ENCODE measurements around the gene EXOC2.
A peak's percentile ranks its signal among the peaks of the same experiment; 100 is the strongest.
"Not testable (repeated sequence)": the region's sequence is repeated elsewhere in the genome, so short reads cannot be mapped to it uniquely, and the experiment has no call there.

The EXOC2 gene

DNA sequence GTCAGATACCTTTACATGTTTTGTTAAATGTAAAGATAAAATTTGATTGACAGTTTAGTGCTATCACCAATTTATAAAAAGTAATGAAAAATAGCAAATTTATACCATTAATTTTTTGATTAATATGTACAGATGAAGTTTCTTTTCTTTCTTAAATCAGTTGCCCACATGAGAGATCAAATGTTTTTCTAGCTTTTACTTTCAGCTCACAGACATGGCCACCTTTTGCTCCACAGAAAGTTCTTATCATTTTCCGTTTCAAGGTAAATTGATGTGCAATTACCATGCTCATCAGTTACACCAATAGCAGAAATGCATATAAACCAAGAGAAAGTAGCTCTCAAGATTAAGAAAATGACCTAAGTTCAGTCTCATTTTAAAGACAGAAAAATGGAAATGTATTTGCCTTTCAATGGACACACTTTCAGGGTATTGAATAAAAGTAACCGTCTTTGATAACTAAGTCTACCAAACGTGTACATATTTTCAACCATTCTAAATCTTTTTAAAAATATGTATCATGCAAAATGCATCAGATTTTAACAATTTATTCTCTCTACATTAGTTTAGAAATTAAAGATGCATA lies 16.6 kb upstream of the EXOC2 start:
- DNase-seq (ENCODE audit: low spot score) = no peak

DNA sequence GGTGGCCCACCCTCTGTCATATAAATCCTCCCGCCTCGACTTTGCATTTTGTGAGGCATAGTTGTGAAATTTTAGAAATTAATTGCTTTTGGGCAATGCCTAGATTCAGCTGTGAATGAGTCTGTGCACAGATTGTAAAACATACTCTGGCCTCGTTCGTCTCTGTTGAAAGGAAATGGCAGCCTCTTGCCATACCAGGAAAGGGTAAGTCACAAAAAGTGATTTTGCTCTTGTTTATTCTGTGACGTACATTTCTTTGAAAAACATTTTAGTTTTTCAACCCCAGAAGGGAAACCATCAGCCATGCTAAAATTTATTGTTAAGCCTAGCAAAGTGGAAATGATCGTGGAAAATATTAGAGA lies 15.3 kb upstream of the EXOC2 start:
- no peak for DNase-seq (ENCODE audit: low spot score)

DNA sequence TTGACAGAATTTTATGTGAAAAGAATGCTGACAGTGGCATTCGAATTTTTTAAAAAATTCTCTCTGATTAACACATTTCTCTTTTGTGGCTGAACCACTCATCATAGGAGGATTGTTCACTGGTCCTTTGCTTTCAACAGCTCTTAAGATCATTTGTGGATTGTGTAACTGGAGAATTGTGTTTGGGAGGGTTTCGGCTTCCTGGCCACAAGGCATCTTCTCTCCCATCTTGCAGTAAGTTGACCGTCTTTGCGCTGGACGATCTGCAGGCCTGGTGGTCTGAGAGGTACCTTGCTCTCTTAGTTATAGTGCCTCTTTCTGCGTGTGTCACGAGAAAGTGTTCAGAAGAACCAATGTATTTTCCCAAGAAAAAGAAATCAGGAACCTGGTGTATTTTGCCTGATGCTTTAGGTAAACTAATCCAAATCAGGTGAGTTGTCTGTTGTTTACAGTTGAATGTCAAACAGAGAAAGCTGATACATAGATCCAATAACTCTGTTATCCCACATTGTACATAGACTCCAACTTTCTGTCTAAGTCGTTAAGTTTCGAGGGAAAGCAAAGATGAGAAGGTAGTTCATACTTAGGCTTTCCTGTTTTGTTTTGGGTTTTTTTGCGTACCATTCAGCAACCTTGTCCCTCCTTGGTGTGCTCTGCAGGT lies 14.8 kb upstream of the EXOC2 start:
- no peak for DNase-seq (ENCODE audit: low spot score)

GRCh38 chr6:706819-707381 lies 14.0 kb upstream of the EXOC2 start:
- no peak for DNase-seq (ENCODE audit: low spot score)

DNA sequence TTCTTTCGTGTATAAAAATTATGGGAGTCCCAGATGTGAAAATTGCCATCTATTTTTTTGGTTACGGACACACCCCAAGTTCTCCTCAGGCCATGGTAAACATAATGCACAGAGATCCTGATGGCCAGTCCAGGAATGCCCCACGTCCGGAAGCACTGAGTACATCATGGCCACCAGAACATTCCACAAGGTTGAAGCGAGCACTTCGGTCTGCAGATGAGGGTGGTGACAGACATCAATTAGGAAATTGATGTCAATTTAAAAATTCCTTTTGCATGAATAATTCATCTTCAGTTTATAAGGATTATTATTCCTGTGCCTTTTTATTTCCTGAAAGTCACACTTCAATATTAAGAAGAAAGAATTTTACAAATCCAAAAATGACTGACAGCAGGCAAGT lies 13.2 kb upstream of the EXOC2 start:
- DNase-seq (ENCODE audit: low spot score) = no peak

DNA sequence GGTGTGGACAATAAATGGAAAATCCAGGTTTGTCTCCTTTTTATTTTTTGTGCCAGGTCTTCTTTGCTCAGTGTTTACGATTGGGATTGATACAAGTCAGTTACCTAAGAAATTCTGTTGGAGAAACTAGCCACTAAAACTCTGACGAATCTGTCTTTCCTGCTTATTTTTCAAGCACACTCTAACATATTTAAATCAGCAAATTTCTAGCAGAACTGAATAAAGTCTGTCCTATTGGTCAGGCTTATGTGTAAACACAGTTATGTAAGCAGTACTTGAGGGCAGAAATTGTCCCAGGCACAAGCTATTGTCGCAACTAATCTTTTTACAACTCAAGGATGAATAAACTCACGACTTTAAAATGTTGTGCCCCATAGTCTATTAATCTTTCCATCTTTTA lies 12.1 kb upstream of the EXOC2 start:
- no peak for DNase-seq (ENCODE audit: low spot score)

- DNase-seq (ENCODE audit: low spot score) = no peak
These were observed 11.1 kb upstream of the EXOC2 start for GRCh38 chr6:704046-704445.

GRCh38 chr6:703552-703951 lies 10.6 kb upstream of the EXOC2 start:
- no peak for DNase-seq (ENCODE audit: low spot score)

DNA sequence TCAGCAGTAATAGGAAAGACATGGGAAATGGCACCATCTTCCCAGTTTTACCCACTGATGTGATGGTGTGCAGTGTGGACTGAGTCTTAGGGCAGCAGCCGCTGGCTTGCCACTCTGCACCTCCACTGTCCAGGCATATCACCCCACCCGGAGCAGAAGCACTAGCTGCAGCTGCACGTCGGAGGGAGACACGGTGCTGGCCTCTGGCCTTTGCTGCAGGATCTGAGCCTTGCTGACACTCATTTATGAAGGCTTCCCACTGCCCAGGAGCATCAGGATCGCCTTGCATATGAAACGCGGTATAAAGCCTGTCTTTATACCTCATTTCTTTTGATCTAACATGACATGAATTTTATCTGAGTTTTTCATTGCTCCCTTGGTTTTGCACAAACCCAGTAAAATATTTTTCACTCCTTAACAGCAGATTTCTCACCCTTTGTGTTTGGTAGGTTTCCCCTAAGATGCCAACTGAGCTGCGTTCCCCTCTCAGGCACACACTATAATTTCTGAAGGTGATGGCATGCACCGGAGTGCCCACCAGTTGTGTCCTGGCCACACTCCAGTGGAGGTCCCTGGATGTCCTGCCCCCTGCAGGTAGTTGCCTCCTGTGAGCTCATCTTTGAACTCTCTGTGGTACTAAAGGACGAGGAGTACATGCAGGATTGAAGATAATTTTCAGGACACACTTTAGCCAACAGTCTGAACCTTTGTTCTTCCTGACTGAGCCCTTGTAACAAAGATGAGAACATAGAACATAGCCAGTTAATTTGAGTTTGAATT lies 9.0 kb upstream of the EXOC2 start:
- no peak for DNase-seq (ENCODE audit: low spot score)

DNA sequence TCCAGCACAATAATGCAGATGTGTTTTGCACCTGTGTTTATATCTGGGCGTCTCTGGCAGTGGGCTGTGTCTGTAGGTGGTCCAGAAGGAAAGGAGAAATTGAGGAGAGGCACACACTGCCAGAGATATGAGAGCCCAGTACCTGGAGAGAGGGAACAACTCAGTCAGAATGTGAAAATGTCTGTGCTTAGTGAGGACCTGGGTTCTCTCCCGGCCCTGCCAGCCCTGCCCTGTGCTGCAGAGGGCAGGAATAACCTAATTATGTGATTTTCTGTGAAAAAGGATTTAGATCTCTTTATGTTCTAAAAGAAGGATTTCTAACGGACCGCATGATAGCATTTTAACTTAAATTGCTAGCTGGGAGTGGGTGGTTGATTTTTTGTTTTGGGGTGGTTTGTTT lies 8.3 kb upstream of the EXOC2 start:
- no peak for DNase-seq (ENCODE audit: low spot score)

DNA sequence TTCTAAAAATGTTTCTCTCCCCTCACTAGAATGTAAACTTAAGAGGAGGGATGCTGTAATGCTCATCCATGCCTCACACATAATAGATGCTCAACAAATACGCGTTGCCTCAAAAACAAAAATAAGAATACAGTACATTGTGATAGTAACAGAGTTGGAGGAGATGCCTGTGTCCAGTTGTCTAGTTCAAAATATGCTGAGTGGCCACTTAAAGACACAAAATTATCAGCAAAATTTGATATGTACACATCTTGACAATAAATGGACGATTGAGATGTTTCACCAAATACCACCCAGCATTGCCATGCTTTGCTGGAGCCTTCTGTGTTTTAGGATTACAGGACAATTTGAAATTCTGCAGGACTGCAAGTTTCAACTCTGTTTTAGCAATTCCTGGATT lies 7.6 kb upstream of the EXOC2 start:
- no peak for DNase-seq (ENCODE audit: low spot score)

- DNase-seq (ENCODE audit: low spot score) = no peak
These were observed 6.4 kb upstream of the EXOC2 start for GRCh38 chr6:699319-699718.

DNA sequence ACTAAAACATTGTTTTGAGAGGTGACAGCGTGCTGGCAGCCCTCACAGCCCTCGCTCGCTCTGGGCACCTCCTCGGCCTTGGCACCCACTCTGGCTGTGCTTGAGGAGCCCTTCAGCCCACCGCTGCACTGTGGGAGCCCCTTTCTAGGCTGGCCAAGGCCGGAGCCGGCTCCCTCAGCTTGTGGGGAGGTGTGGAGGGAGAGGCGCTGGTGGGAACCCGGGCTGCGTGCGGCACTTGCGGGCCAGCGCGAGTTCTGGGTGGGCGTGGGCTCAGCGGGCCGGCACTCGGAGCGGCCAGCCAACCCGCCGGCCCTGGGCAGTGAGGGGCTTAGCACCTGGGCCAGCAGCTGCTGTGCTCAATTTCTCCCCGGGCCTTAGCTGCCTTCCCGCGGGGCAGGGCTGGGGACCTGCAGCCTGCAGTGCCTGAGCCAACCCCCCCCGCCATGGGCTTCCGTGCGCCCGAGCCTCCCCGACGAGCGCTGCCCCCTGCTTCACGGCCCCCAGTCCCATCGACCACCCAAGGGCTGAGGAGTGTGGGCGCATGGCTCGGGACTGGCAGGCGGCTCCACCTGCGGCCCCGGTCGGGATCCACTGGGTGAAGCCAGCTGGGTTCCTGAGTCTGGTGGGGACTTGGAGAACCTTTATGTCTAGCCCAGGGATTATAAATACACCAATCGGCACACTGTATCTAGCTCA lies 1.6 kb upstream of the EXOC2 start:
- not testable (repeated sequence) for DNase-seq (ENCODE audit: low spot score)

- DNase-seq (ENCODE audit: low spot score) = no peak
These were observed 727 bp upstream of the EXOC2 start for GRCh38 chr6:693723-694009.

- DNase-seq (ENCODE audit: low spot score) = no peak
These were observed 535 bp downstream of the EXOC2 start for GRCh38 chr6:692356-692851.

DNA sequence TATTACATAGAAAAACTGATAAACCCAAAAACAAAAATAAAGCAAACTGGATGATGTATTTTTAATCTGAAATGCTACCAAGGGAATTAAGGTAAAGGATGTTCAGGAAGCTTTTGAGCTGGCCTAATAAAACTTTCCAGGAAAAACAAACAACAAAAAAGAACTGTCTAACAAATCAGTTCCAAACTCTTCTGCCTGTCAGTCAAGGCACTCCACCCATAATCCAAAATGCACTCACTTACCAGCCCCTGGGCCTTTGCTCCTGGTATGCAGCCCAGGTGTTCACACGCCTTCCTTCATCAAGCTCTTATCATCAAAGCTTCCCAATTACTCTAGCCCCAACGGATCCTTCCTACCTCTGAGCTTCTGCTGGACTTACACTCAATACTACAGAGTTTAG lies 3.7 kb downstream of the EXOC2 start:
- DNase-seq (ENCODE audit: low spot score) = no peak

DNA sequence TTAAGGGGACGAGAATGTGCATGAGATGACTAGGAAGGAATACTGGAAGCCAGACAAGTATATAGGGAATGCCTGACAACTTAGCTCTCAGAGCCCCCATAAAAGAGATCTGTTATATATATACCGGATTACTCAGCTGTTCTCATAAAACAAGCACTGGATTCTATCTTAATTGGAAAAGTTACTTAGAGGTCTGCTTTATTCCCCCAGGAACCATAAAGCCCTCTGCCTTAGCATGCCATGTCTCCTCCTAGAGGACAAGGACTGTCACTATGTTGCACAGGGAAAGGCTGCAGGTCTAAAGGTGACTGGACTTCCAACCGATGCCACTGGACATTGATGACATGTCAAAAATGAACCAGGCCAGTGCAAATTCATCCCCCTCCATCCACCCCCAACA lies 6.4 kb downstream of the EXOC2 start:
- peak; percentile 53 for DNase-seq (ENCODE audit: low spot score)

- DNase-seq (ENCODE audit: low spot score) = no peak
These were observed 7.9 kb downstream of the EXOC2 start for GRCh38 chr6:684831-685636.

- peak; percentile 50 for DNase-seq (ENCODE audit: low spot score)
These were observed 9.0 kb downstream of the EXOC2 start for GRCh38 chr6:683742-684440.

GRCh38 chr6:680666-681340 lies 12.1 kb downstream of the EXOC2 start:
- no peak for DNase-seq (ENCODE audit: low spot score)

GRCh38 chr6:680251-680650 lies 12.7 kb downstream of the EXOC2 start:
- no peak for DNase-seq (ENCODE audit: low spot score)

Data from COLO829 (cell line).